NT2/D1 (cell line): ENCODE results near the gene TSGA10.
A peak's percentile ranks its signal among the peaks of the same experiment; 100 is the strongest.

Experiments
- DNase-seq: peaks from one replicate; pipeline ENCODE4 v3.0.0-alpha.2; 2011; ENCODE audit warnings: low read depth, low spot score
- H3K27me3 ChIP-seq: 2 replicates; pipeline ENCODE4 v1.6.0; 2011; ENCODE audit warnings: mild to moderate bottlenecking; ENCODE audit not compliant: insufficient read length, insufficient read depth
- H3K36me3 ChIP-seq: 2 replicates; pipeline ENCODE4 v1.6.1; 2011; ENCODE audit warnings: mild to moderate bottlenecking, low read length, mixed read lengths; ENCODE audit not compliant: insufficient read depth, insufficient read length
- H3K4me1 ChIP-seq: 2 replicates; pipeline ENCODE4 v1.5.1; 2011; ENCODE audit not compliant: insufficient read depth, insufficient read length
- H3K4me3 ChIP-seq: 2 replicates; pipeline ENCODE4 v1.5.1; 2011; ENCODE audit warnings: low read depth; ENCODE audit not compliant: insufficient read length
- H3K9ac ChIP-seq: 2 replicates; pipeline ENCODE4 v1.6.0; 2011; ENCODE audit warnings: low read depth; ENCODE audit not compliant: insufficient read length
- H3K9me3 ChIP-seq: 2 replicates; pipeline ENCODE4 v1.5.1; 2011; ENCODE audit warnings: mild to moderate bottlenecking, low read length; ENCODE audit not compliant: insufficient read depth
- SUZ12 ChIP-seq: IDR thresholded peaks from 2 replicates; pipeline ENCODE4 v1.6.1; 2011; ENCODE audit not compliant: insufficient read length, insufficient read depth; ENCODE audit errors: extremely low read depth
- YY1 ChIP-seq: IDR thresholded peaks from 2 replicates; pipeline ENCODE4 v1.6.1; 2011; ENCODE audit not compliant: insufficient read length, insufficient read depth
- ZNF274 ChIP-seq: IDR thresholded peaks from 2 replicates; pipeline ENCODE4 v1.6.1; 2011; ENCODE audit warnings: mild to moderate bottlenecking, low read depth, low read length

The TSGA10 gene

GRCh38 chr2:99086385-99086784, 68.4 kb downstream of the TSGA10 start:
- no peaks in the 10 kb centered on the region for H3K36me3 ChIP-seq
- TF ChIP-seq ZNF274, result no peak
- no peak for TF ChIP-seq YY1
- no peak for TF ChIP-seq SUZ12
- no peak overlapping the region for H3K4me3 ChIP-seq
- H3K9me3 ChIP-seq, result no peaks in the 10 kb centered on the region
- no peak overlapping the region for H3K9ac ChIP-seq
- DNase-seq, result no peak
- no peaks in the 10 kb centered on the region for H3K27me3 ChIP-seq
- no peaks in the 10 kb centered on the region for H3K4me1 ChIP-seq

GRCh38 chr2:99085421-99085820, 69.3 kb downstream of the TSGA10 start:
- Histone ChIP-seq H3K9ac (no peak overlapping the region), H3K27me3 (no peaks in the 10 kb centered on the region), H3K4me3 (no peak overlapping the region), H3K9me3 (no peaks in the 10 kb centered on the region), H3K36me3 (no peaks in the 10 kb centered on the region), H3K4me1 (no peaks in the 10 kb centered on the region)
- TF ChIP-seq SUZ12, result no peak
- no peak for TF ChIP-seq ZNF274
- TF ChIP-seq YY1, result no peak
- DNase-seq, result peak; percentile 11

GRCh38 chr2:99084256-99084655, 70.5 kb downstream of the TSGA10 start:
- Histone ChIP-seq H3K27me3 (no peaks in the 10 kb centered on the region), H3K4me1 (no peaks in the 10 kb centered on the region), H3K9ac (no peak overlapping the region), H3K4me3 (no peak overlapping the region), H3K36me3 (no peaks in the 10 kb centered on the region), H3K9me3 (no peaks in the 10 kb centered on the region)
- no peak for DNase-seq
- TF ChIP-seq YY1, result no peak
- TF ChIP-seq SUZ12, result no peak
- TF ChIP-seq ZNF274, result no peak

GRCh38 chr2:99081891-99082290, 72.9 kb downstream of the TSGA10 start:
- Histone ChIP-seq H3K4me1 (no peaks in the 10 kb centered on the region), H3K27me3 (no peaks in the 10 kb centered on the region), H3K36me3 (no peaks in the 10 kb centered on the region), H3K9ac (no peak overlapping the region), H3K9me3 (no peaks in the 10 kb centered on the region), H3K4me3 (no peak overlapping the region)
- DNase-seq, result peak; percentile 36
- TF ChIP-seq YY1 (no peak), ZNF274 (no peak), SUZ12 (no peak)

- Histone ChIP-seq H3K27me3 (no peaks in the 10 kb centered on the region), H3K4me3 (no peak overlapping the region), H3K9ac (no peak overlapping the region), H3K36me3 (no peaks in the 10 kb centered on the region), H3K4me1 (no peaks in the 10 kb centered on the region), H3K9me3 (no peaks in the 10 kb centered on the region)
- no peak for DNase-seq
- TF ChIP-seq YY1, result no peak
- no peak for TF ChIP-seq ZNF274
- TF ChIP-seq SUZ12, result no peak
Observed at GRCh38 chr2:99079226-99079625, 75.5 kb downstream of the TSGA10 start.

DNA sequence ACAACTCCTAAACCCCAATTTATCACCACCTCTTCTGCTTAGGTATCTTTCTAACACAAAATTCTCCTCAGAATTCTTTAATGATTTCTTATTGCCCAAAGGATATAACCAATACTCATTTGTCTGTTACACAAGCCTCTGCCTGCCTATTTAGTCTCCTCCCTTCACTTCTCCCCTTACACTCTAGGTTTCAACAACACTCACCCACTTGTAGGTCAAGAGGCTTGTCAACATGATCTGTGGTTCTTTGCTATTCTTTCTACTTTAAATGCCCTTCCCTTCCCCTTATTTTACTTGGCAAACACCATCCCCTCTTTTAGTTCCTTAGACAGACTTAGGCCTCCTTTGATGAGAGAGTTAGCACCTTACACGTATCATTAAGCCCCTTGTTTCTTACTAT, 82.2 kb downstream of the TSGA10 start:
- Histone ChIP-seq H3K4me1 (no peaks in the 10 kb centered on the region), H3K27me3 (no peaks in the 10 kb centered on the region), H3K9ac (no peak overlapping the region), H3K9me3 (no peaks in the 10 kb centered on the region), H3K4me3 (no peak overlapping the region), H3K36me3 (no peaks in the 10 kb centered on the region)
- DNase-seq, result no peak
- TF ChIP-seq ZNF274 (no peak), SUZ12 (no peak), YY1 (no peak)

DNA sequence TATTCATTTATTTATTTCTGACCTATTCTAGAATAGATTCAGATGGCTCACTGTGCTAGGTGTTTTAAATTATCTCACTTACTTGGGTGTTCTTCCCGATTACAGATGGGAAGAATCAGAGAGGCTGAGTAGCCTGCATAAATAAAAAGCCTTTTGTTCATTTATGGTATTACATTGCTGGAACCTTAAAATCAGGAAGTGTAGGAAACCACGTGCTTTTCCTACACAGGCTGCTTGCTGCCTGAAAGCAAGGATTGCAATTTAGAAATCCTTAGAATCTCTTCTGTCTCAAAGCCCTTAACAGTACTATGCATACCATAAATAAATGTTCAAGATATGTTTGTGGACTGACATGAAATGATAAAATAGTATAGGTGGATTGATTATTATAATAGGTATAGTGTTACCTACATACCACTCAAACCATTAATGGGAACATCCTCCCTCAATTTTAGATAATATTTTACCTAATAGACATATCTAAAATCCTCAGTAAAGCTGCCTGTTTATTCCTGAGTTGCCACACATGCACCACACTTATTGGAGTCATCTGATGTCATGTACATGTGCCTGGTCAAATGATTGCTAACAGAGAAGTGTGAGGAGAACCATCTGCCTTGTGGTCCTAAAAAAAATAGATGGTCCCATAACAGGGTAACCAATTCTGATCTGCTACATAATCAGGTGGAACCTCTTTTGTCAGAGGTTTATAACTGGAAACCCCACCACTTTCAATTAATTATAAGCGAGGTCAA, 86.7 kb downstream of the TSGA10 start:
- Histone ChIP-seq H3K36me3 (no peaks in the 10 kb centered on the region), H3K9ac (no peak overlapping the region), H3K27me3 (no peaks in the 10 kb centered on the region), H3K9me3 (no peaks in the 10 kb centered on the region), H3K4me3 (no peak overlapping the region), H3K4me1 (no peaks in the 10 kb centered on the region)
- TF ChIP-seq YY1 (no peak), SUZ12 (no peak), ZNF274 (no peak)
- no peak for DNase-seq
